Measurements from ENCODE around the gene PTPRD. TPM values are rescaled to one million over a fixed set of nuclear protein-coding genes. Genes with fewer than 3 reads are reported as not detected.

Gene PTPRD
- total RNA-seq, 1 donor from 2014 or later: not detected

DNA sequence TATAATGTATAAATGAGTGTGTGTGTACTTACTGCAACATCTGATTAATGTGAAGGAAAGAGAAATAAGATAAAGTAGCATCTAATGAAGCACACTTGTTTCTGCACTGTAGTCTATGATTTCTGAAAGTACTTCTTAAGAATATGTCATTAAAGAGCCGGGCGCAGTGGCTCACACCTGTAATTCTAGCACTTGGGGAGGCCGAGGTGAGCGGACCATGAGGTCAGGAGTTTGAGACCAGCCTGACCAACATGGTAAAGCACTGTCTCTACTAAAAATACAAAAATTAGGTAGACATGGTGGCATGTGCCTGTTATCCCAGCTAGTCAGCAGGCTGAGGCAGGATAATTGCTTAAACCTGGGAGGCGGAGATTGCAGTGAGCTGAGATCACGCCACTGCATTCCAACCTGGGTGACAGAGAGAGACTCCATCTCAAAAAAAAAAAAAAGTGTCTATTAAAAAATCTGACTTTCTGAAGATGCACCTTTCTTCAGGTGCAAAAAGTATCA is 556.9 kb downstream of the PTPRD start:
- intact Hi-C loops (cut with micrococcal nuclease): no loop called here

DNA sequence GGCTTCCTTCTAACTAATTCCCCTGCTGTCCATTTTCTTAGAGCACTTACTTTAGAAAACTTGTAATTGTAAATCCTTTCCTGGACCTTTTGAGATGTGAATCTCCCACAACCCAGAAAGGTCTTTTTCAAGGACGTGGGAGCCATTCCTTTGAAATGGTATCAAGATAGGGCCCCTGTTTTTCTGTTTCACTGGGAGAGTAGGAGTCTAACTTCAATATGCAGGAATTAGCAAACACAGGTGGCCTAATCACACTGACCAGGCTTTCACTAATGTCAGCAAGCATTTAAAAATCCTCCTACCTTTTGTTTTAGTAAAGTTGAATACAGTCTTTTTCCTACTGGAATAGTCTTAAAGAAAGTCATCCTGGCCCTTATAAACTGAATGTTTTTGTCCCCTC is 558.3 kb downstream of the PTPRD start:
- intact Hi-C loops (cut with micrococcal nuclease): no loop called here

DNA sequence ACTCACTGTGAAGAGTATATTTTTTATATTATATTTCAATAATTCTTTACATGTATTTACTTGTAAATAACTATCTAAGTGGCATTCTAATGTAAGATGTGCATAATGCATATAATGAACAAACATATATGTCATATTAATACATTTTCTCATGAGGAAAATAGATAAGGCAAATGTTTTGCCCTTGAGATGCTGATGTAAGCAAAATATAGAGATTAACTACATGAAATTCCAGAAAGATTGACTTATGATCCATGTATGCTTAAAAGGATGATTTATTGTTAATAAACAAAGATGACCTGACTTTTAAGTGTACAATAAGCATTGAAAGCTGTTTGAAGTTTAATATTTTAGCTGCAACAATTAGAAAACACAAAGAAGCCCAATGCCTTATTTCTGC is 559.9 kb downstream of the PTPRD start:
- intact Hi-C loops (cut with micrococcal nuclease): no loop called here

DNA sequence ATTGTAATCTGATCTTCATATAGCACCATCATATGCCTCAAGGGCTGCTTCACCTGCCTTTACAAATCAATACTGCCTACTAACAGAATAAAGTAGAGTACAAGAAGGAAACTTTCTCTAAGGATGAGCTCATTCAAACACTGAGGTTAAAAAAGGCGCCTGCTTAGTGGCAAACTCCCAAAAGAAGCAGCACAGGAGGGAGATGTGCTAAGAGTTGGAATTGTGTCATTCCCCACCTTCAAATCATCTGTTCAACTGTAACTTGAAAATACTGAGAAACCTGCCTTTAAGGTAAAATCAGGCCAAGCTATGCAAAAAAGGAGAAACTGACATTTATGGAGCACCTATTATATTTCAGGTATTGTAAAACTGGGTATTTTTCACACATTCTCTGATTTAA is 560.6 kb downstream of the PTPRD start:
- intact Hi-C loops (cut with micrococcal nuclease): no loop called here

DNA sequence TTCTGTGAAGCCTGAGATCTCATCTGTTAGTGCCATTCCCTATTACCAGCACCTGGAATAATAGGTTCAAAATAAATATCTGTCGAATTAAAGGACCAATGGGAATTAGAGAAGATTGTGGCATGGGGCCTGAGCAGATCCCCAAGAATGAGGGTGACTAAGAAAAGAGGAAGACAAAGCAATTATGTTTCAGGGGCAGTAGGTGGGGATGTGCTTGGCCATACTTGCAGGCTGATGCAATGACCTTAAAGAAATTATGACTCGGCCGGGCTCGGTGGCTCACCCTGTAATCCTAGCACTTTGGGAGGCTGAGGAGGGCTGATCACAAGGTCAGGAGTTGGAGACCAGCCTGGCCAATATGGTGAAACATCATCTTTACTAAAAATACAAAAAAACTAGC is 562.8 kb downstream of the PTPRD start:
- intact Hi-C loops (cut with micrococcal nuclease): no loop called here

DNA sequence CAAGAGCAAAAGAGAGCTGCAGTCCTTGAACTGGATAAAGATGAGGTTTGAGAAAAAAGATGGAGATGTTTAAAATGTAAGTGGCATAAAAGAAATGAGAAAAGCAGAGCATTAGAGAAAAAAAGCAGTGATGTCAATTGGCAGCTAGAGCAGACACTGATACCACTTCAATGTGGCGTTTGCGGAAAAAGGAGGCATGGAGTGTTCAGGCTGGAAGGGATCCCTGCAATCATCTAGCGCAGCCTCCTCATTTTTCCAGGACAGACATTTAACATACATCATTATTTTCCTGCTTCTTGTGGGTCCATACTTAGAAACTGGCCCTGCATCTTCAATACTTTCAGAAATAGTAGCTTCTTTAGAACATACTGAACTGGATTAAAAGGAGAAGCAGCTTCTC is 563.8 kb downstream of the PTPRD start:
- intact Hi-C loops (cut with micrococcal nuclease): no loop called here

DNA sequence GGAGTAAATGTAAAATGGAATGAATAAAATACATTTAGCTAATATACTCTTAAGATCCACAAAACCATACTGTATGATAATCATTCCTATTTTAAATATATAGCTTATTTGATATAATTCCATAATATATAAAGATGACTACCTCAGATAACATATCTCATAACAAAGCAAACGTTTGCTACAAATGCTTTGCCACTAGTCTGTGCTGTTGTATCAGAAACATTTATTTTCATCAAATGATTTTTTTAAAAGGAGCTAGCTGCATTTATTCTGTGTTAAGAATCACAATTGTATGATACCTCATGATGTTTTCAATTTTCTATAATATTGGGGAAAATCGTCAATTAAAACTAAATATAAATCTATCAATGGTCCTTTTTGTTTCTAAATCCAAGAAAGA is 567.2 kb downstream of the PTPRD start:
- intact Hi-C loops (cut with micrococcal nuclease): no loop called here

DNA sequence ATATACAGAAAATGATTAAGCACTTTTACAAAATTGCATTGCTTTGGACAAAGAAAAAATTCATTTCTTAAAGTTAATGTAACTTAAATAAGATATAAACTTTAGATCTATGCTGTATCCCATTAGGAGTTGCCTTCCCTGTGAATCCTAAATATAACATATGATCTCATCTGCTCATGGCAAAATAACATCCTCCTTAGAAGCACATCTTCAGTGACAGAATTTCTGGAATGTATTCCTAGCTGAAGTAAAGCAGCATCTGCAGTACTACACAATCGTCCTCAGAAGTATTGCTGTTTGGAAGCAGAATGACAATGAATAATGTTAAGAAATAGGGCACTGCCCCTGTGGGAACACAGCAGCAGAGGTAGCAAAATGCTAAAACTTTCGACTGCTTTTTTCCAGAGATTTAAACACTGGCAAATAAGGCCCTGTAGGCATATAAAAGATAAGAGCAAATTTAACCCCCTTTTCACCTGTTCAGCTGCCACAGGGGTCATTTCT is 571.0 kb downstream of the PTPRD start:
- intact Hi-C loops (cut with micrococcal nuclease): no loop called here

DNA sequence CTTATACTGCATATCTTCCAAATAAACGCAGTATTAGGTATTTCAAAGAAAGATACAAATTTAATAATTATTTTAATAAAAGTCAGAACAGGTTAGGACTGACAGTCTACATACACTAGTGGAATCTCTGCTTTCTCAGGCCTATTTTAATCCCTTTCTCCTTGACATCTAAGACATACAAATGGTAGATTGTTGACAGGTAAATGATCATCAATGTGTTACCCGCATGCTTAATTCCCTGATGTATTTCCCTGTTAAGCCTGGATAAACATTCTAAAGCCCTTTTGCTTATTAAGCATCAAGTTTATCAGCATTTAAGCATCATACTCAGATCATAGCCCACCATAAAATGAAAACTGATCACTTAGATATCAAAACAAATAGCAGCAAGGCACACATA is 576.7 kb downstream of the PTPRD start:
- intact Hi-C loops (cut with micrococcal nuclease): no loop called here

DNA sequence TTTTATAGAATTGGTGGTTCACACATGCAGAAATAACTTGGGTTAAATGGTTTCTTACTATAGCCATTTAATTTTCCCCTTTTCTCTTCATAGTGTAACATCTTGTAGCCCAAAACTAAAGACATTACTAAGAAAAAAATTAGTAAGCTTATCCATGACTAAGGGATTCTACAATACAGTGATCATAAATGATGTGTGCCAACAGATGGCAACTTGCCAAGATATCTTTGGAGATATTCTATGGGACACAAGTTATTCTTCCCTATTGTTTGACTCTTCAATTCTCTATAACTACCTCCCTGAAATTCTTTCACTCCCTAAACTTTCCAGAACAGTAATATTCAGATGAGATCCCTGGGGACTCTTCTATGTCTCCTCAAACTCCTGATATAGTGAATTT is 580.6 kb downstream of the PTPRD start:
- intact Hi-C loops (cut with micrococcal nuclease): no loop called here

DNA sequence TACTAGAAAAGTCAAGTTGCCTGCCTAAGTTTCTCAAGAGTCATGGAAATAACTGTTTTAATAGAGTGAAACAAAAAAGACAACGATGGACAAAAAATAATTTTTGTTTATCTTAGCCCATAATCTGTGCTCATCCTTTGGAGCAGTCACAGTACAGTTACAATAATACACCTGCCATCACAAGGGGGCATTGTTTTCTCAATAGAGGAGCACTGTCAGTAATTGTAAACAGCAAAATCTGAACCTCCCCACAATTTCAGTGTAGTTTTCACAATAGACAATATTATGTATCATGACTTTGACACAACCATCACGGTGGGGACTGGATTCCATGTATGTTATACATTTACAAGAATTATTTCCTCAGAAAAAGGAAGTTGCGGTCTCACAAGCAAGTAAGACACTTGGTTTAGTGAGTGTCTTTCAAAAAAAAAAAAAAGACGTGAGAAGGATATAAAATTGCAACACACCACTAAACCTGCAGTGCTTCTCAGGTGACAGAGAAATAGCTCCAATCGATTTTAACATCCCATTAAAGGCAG is 586.3 kb downstream of the PTPRD start:
- intact Hi-C loops (cut with micrococcal nuclease): no loop called here

DNA sequence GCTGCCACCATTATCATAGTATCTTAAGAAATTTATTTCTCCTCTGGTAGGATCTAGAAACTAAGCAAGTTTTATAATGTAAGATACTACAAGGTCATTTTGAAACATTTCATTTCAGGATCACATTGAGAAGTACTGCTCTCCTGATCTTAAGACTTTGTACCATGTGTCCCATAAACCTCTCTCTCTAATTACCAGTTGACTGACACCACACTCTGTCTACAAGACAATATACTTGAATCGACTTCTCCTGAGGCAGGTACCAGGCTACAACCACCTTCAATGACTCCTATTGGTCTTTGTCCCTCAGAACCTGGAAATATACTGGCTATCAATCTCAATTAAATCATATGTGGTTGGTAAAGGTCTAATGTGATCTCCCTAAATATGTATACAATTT is 597.0 kb downstream of the PTPRD start:
- intact Hi-C loops (cut with micrococcal nuclease): no loop called here

DNA sequence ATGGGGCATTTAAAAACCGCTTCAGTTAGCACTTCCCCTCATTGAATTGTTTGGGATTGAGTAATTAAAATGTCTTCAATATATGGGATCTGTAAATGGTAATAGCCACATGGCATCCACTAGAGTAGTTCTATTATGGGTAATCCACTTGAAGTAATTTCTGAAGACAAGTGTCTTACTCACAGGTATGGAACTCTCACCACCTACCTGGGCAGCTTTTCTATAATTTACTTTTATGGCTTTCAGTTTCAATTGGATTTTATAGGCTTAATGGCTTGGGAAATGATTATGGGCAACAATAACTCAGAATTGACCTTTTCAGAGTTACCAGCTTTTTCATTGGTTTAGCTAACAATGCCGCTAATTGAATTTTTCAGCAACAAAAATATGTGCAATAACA is 597.9 kb downstream of the PTPRD start:
- intact Hi-C loops (cut with micrococcal nuclease): loop anchor here (1.0 kb wide), 1 partner anchor 18 kb away; no protein-coding TSS in a partner anchor

DNA sequence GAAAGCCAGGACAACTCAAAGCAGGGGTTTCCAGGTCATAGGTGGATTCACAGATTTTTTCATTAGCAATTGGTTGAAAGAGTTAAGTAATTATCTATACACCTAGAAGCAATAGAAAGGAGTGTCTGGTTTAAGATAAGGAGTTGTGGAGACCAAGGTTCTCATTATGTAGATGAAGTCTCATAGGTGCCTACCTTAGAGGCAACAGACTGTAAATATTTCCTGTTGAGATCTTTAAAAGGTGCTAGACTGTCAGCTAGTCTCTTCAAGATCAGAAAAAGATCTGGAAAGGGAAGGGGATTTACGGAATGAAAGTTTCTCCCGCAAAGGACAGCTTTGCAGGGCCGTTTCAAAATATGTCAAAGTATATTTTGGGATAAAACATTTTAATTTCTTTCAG is 603.4 kb downstream of the PTPRD start:
- intact Hi-C loops (cut with micrococcal nuclease): no loop called here

DNA sequence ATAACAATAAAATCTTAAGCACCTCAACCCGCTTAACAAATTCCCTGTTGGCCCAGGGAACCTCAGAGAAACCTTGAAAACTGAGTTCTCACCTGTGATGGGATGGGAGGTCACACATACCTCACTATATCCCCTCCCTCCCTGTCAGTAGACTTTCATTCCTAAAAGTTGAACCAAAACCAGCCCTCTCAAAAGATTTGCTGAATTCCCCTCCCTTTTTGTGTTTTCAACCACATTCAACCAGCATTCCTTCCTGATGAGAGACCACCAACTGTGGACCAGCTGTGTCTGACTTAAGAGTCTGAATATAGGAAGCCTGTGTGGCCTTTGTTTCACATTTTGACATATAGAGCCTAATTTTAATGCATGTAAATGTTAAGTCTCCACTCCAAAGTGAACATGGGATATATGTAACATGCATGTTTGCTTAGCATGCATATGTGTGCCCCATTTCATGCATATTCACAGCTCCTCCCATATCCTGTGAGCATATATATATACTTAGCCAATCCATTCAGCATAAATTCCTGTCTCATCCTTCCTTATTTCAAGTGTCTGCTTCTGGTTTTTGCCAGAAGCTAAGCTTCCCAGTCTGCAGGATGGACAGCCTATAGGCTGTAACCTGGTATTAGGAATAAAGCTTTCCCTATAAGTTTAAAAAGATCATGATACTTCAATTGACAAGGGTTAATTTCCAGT is 604.6 kb downstream of the PTPRD start:
- intact Hi-C loops (cut with micrococcal nuclease): no loop called here

DNA sequence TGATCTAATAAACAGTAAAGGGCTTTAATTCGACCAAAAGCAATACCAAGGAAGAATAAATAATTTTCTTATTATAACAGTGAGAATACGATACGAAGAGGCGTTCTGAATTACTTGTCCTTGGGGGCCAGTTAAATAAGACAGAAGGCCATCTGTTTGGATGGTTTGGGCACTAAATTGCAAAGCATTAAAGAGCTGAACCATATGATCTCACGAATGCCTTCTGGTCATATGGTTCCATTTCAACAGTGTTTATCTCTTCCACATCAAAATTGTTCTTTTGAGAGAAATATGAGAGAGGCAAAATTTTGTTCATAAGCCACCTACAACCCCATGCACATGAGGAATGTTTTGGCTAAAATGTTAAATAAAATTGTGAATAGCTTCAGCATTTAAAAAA is 605.4 kb downstream of the PTPRD start:
- intact Hi-C loops (cut with micrococcal nuclease): no loop called here

DNA sequence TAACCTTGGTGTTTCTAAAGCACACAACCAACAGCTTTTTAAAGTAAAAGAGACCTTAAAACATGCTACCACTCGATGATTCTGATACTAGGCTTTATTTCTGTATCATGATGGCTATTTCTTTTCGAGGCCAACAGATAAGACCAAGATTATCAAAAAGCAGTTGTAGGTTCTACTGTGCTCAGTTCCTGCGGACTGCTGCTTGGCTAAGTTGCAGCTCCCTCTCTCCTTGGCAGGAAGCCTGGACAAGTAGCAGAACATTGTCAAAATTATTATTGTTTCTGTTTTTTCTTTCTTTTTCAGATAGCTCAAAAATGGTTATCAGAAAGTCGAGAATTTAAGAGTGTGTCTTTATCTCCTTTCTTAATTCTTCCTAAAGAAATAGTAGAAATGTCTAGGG is 607.6 kb downstream of the PTPRD start:
- intact Hi-C loops (cut with micrococcal nuclease): no loop called here

DNA sequence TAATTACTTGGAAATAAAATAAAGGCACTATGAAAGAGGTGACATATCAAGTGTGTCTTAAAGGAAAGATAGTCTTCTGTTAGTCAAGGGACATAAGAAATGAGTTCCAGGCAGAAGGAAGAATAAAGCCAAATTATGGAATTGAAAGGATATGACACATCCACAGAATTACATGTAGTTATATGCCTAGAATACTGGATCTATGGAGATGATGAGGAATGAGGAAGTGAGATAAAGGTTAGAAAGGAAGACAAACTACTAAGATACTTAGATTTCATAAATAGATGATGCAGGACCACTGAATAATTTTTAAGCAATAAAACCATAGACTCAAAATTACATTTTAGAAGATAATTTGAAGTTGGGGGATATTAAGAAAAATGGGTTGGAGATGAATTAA is 609.8 kb downstream of the PTPRD start:
- intact Hi-C loops (cut with micrococcal nuclease): no loop called here

DNA sequence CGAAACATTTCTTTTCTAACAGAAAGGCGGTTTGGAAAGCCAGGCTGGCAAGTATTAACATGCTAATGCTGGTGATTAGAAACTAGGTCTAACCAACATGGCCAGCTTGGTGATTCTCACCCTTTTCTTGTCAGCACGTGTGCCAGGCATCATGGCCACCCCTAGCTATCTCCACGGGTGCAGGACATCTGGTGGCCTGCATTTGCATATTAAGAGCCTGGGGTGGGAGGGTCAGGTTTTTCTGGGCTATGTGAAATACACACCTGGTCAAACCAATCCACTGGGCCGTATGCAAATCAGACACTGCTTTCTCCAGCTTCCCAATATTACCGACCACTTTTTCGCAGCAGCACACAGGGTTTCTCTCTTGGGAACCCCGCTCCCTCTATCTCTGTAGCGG is 612.1 kb downstream of the PTPRD start:
- intact Hi-C loops (cut with micrococcal nuclease): no loop called here

DNA sequence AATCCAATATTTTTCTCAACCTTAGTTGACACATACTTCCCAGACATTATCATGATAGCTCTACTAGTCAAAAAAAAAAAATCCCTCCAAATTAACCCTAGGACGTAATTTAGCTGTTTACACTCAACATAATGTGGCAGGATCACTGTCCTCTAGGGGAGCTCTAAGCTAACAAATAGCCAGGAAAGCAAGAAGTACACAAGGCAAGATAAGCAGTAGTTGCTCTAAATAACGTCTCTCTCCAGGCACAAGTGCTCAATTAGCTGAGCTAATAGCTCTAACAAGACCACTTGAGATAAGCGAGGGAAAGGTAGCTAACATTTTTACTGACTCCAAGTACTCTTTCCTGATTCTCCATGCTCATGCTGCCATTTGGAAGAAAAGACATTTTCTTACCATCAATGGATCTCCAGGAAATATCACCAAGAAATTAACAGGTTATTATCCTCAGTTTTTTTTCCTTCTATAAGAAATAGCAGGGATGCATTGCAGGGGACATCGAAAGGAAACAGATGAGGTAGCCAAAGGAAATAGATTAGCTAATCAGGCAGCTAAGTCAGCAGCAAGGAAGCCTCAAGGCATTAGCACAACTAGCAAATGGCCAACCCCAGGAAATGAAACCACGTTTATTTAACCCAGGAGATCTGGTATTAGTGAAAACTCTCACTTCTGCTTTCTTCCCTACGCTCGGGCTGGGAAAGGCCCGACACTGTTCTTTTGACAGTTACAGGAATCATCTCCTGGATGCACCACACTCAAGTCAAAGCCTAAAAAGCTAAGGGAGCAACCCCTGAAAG is 614.1 kb downstream of the PTPRD start:
- intact Hi-C loops (cut with micrococcal nuclease): no loop called here

DNA sequence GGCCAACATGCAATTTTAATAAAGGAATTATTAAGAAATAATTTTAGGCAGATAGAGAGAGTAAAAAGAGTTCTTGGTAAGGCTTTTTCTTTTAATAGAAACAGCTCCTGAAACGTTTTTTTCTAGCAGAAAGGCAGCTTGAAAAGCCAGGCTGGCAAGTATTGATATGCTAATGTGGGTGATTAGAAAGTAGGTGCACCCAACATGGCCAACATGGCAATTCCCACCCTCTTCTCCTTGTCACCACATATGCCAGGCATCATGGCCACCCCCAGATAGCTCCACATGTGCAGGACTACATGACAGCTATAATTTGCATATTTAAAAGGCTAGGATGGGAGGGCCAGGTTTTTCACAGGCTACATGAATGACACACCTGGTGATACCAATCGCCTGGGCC is 615.2 kb downstream of the PTPRD start:
- intact Hi-C loops (cut with micrococcal nuclease): no loop called here

DNA sequence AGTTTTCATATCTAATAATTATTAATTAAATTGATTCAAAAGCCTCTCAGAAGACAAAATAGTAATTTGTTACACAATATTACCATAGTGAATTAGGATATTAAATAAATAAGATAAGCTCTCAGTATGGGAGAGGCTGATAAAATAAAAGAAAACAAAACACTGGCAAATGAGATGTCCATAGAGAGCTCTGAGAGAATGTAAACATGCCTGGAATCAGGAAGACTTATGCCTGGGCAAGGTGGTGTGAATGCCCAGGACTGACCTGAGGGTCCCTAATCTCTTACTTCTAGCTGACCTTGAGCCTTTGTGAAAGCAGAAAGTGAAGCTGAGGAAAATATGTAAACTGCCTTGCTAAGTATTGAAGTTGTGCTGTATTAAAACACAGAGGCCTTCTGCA is 616.5 kb downstream of the PTPRD start:
- intact Hi-C loops (cut with micrococcal nuclease): no loop called here

Data from T-helper 1 cell treated with Interleukin-12 subunit alpha and Interleukin-12 subunit beta and Interleukin-4 antibody, amounts not matched to agents 30 ng/mL and 1 ng/mL, for 36 hours (primary cell).